Inflammatory macrophage treated with lipopolysaccharide for 1 hour (primary cell): ENCODE data around the gene SPRY4.
"Not testable (repeated sequence)": the region's sequence is repeated elsewhere in the genome, so short reads cannot be mapped to it uniquely, and the experiment has no call there.

Experiments used
- DNase-seq, 2 donors: peaks; one replicate each; pipeline ENCODE4 v3.0.0-alpha.2; 2020 to 2022

SPRY4 gene

DNA sequence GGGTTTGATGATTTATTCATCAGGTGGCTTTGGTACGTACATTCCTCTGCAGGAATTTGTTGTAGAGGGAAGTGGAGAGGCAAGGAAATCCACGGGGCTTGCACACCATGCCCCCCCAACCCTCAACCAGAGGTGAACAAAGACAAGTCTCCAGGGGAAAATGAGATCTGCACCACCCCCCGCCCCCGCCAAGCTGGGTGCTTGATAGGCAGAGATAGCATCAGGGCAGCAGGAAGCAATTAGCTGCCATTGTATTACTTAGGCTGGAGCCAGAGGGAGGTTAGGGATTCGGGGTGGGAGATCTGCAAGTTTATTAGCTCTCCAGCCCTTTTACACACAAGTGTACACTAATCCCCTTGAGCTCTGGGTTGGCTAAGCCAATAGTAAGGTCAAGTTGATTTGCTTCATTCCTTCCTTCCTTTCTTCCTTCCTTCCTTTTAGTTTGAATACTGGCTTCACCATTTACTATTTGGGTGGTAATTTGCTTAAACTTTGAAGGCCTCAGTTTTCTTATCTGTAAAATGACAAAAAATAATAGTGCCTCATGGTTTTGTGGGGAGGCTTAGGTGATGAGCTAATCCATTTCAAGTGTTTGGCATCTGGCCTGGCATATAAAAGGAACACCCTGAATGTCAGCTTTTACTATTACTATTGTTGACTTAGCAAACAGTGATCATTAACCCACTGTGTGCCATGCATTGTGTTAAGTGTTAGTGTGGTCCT is 34.1 kb downstream of the SPRY4 start:
- DNase-seq: no peak

- no peak for DNase-seq
Observed at GRCh38 chr5:142289708-142290576, 34.9 kb downstream of the SPRY4 start.

GRCh38 chr5:142287973-142288313 is 36.9 kb downstream of the SPRY4 start:
- DNase-seq: no peak

GRCh38 chr5:142287096-142287972 is 37.5 kb downstream of the SPRY4 start:
- DNase-seq: no peak

DNA sequence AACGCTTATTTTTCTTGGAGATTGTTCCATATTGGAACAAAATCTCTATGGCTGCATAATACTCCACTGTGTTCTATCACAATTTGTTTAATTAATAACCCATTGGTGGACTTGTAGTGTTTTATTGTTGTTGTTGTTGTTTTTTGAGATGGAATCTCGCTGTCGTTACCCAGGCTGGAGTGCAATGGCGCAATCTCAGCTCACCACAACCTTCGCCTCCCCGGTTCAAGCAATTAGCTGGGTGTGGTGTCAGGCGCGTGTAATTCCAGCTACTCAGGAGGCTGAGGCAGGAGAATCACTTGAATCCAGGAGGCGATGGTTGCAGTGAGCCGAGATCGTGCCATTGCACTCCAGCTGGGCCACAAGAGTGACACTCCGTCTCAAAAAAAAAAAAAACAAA is 38.7 kb downstream of the SPRY4 start:
- no peak for DNase-seq

GRCh38 chr5:142283304-142283703 is 41.5 kb downstream of the SPRY4 start:
- no peak for DNase-seq

DNA sequence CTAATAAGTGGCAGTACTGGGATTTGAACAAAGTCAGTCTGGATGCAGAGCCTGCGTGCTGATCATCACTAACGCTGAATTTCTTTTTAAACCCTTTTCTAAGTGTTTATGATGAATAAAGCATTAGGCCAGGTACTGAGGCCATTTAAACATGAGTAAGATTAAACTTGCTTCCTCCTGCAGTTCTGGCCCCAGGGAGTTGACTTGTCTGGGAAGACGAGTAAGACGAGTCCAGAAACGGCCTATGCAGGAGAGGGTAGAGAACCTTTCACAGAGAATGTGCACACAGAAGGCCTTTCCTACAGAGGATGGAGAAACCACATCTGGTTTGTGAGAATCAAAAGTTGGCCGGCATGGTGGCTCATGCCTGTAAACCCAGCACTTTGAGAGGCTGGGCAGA is 42.9 kb downstream of the SPRY4 start:
- DNase-seq: no peak

- no peak for DNase-seq
Observed at GRCh38 chr5:142281008-142281367, 43.8 kb downstream of the SPRY4 start.

DNA sequence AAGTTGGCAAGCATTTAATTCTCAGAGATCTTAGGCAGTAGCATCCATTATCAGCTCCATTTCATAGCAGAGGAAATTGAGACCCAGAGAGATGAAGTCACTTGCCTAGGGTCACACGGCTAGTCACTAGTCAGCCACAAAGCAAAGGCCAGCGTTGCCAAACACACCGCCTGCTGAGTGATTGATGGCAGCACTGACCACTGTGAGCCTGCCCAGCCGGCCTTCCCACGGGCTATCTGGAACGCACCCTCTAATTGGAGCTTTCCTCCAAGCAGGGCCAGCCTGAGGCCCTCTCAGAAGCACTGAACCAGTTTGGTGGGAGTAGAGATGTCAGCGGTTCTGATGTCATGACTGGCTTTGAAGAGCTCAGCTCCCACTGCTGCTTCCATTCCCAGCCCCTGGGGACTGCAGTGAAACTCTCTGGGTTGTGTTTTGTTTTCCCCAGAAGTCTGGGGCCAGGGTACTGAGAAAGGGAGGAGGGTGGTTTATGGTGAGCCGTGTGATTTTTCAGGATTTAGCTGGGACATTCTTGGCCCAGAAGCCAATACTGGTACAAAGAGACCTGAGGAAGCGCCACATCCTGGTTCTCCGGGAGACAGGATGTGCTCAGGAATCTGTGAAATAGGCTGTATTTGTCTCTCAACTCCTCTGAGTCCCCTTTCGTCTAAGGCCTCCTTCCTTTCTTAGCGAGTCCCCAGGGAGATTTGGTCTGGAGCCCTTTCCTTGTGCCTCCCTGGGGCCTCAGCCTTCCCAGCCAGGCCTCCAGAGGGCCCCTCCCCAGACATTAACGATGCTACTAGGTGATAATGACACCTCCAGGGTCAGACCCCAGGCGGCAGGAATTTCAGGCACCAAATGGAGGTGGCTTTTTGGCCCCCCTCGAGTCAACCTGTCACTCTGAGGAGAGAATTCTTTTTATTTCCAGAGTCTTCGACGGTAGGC is 44.5 kb downstream of the SPRY4 start:
- DNase-seq: no peak

DNA sequence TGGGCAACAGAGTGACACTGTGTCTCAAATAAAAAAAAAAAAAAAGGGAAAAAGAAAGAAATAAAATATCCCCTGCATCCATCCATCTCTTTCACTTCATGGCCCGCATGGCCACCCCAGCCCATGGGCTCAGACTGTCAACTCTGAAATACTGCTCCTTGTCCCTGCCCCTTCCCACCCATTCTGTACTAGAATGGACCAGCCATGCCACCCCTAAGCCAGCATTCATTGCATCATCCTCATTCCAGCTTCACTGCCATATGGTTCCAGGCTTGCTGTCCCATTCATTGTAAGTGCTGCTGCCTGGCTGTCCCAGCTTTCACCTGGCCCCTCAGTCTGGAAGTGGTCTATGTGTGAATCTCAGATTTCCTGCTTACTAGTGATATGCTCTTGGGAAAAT is 46.2 kb downstream of the SPRY4 start:
- DNase-seq: no peak

DNA sequence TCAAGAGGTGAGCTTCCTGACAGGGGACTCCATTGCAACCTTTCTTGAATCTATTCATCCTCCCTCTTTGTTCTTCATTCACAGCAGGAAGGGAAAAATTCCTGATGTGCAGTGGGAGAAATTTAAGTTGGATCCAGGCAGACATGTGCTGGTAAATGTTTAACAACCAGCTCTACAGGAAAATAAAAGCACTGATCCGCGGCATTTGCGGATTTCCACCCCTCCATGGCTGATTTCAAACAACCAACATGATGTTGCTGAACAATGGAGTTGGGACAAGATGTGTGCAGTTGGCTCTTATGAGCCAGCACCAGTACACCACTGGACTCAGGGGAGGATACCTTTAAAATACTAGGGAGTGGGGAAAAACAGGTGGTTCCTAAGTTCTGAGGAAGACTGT is 47.0 kb downstream of the SPRY4 start:
- DNase-seq: no peak

GRCh38 chr5:142276517-142276916 is 48.3 kb downstream of the SPRY4 start:
- DNase-seq: no peak

DNA sequence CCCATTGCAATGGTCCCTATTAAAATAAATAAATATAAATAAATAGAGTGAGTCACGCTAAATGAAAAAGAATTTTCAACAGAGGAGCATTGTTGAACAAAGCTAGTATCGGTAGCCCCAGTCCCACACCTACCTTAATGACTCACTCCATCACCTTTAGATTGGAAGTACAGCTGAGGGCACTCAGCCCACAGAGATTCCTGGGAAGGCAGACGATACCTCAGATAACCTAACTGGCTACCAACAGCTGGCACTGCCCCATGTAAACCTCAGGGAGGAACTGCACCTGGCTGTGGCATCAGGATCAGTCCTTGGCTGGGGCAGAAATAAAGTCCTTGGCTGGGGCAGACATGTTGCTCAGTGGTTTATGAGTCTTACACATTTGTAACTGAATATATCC is 49.3 kb downstream of the SPRY4 start:
- no peak for DNase-seq

GRCh38 chr5:142272596-142272995 is 52.2 kb downstream of the SPRY4 start:
- not testable (repeated sequence) for DNase-seq

- not testable (repeated sequence) for DNase-seq
Observed at GRCh38 chr5:142264084-142264483, 60.7 kb downstream of the SPRY4 start.

- DNase-seq: no peak
Observed at GRCh38 chr5:142263346-142263745, 61.5 kb downstream of the SPRY4 start.

- DNase-seq: no peak
Observed at GRCh38 chr5:142262683-142263082, 62.1 kb downstream of the SPRY4 start.
